Measurements from ENCODE around the gene FNDC10.

FNDC10 gene

GRCh38 chr1:1624443-1625403 lies 24.8 kb upstream of the FNDC10 start:
- no peak overlapping the region for H3K4me3 ChIP-seq (replicated peaks; ENCODE audit: low read depth, low read length)
- TF ChIP-seq CTCF (IDR thresholded peaks at IDR 0.05; ENCODE audit: low read depth, low read length, missing control alignments) = no peak
- DNase-seq (ENCODE audit: extremely low read depth, low read depth) = no peak

- TF ChIP-seq CTCF (IDR thresholded peaks at IDR 0.05; ENCODE audit: low read depth, low read length, missing control alignments) = no peak
- H3K4me3 ChIP-seq (replicated peaks; ENCODE audit: low read depth, low read length) = no peak overlapping the region
- DNase-seq (ENCODE audit: extremely low read depth, low read depth) = no peak
Observed at GRCh38 chr1:1623631-1624442, 23.9 kb upstream of the FNDC10 start.

GRCh38 chr1:1623181-1623630 lies 23.3 kb upstream of the FNDC10 start:
- DNase-seq (ENCODE audit: extremely low read depth, low read depth) = no peak
- H3K4me3 ChIP-seq (replicated peaks; ENCODE audit: low read depth, low read length) = no peak overlapping the region
- no peak for TF ChIP-seq CTCF (IDR thresholded peaks at IDR 0.05; ENCODE audit: low read depth, low read length, missing control alignments)

GRCh38 chr1:1622788-1623094 lies 22.8 kb upstream of the FNDC10 start:
- no peak for TF ChIP-seq CTCF (IDR thresholded peaks at IDR 0.05; ENCODE audit: low read depth, low read length, missing control alignments)
- DNase-seq (ENCODE audit: extremely low read depth, low read depth) = no peak
- no peak overlapping the region for H3K4me3 ChIP-seq (replicated peaks; ENCODE audit: low read depth, low read length)

- H3K4me3 ChIP-seq (replicated peaks; ENCODE audit: low read depth, low read length) = no peak overlapping the region
- TF ChIP-seq CTCF (IDR thresholded peaks at IDR 0.05; ENCODE audit: low read depth, low read length, missing control alignments) = no peak
- DNase-seq (ENCODE audit: extremely low read depth, low read depth) = no peak
Observed at GRCh38 chr1:1622010-1622787, 22.3 kb upstream of the FNDC10 start.

GRCh38 chr1:1621173-1622009 lies 21.5 kb upstream of the FNDC10 start:
- no peak overlapping the region for H3K4me3 ChIP-seq (replicated peaks; ENCODE audit: low read depth, low read length)
- no peak for TF ChIP-seq CTCF (IDR thresholded peaks at IDR 0.05; ENCODE audit: low read depth, low read length, missing control alignments)

More at GRCh38 chr1:1621173-1622009, 21.5 kb upstream of the FNDC10 start:
- no peak for DNase-seq (ENCODE audit: extremely low read depth, low read depth)
